HEK293T (cell line): ENCODE measurements around the gene NT5DC4.

Experiments
- ELF4 ChIP-seq: fragments of 450-650 bp; IDR thresholded peaks from 2 replicates; pipeline ENCODE4 v1.6.1; 2017; ENCODE audit warnings: antibody characterized with exemption
- FOXA1 ChIP-seq: fragments of 450-650 bp; IDR thresholded peaks from 2 replicates; pipeline ENCODE4 v1.6.1; 2016; ENCODE audit warnings: mild to moderate bottlenecking
- FOXK2 ChIP-seq: fragments of 450-650 bp; IDR thresholded peaks from 2 replicates; pipeline ENCODE4 v1.6.1; 2016; ENCODE audit warnings: mild to moderate bottlenecking
- FOXM1 ChIP-seq: fragments of 450-650 bp; IDR thresholded peaks from 2 replicates; pipeline ENCODE4 v1.6.1; 2017; ENCODE audit warnings: mild to moderate bottlenecking, borderline replicate concordance
- NFRKB ChIP-seq: fragments of 450-650 bp; IDR thresholded peaks from 2 replicates; pipeline ENCODE4 v1.6.1; 2016; ENCODE audit warnings: mild to moderate bottlenecking, moderate library complexity
- SP1 ChIP-seq: fragments of 450-650 bp; IDR thresholded peaks from 2 replicates; pipeline ENCODE4 v1.6.1; 2017
- SUZ12 ChIP-seq: fragments of 450-650 bp; IDR thresholded peaks from 2 replicates; pipeline ENCODE4 v1.6.1; 2016; ENCODE audit warnings: mild to moderate bottlenecking
- TARDBP ChIP-seq: fragments of 450-650 bp; IDR thresholded peaks from 2 replicates; pipeline ENCODE4 v1.6.1; 2016
- ZNF384 ChIP-seq: fragments of 450-650 bp; IDR thresholded peaks from 2 replicates; pipeline ENCODE4 v1.6.1; 2016

DNA sequence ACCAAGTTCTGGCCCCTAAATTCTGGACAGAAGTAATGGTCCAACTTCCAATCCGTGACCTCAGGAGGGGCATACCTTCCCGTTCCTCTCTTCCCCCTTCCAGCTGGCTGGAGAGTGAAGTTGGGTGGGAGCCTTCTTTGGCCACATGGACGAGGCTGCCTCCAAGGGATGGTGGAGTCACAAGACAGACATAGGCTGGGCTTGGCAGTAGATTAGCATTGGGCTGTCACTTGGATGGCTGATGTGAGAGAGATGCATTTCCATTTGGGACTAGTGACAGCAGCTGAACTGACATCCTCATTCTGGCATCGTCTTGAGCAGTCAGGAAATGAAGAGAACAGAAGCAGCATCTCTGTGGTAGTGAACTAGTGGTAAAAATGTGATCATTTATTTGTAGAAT lies 12.6 kb downstream of the NT5DC4 start:
- TF ChIP-seq SUZ12 (no peak), ELF4 (no peak), TARDBP (no peak), SP1 (no peak), FOXK2 (no peak), FOXM1 (no peak), NFRKB (no peak), ZNF384 (no peak), FOXA1 (no peak)
